ENCODE data around the gene TUT4. TPM values are rescaled to one million over a fixed set of nuclear protein-coding genes. Genes with fewer than 3 reads are reported as not detected.
A peak's percentile ranks its signal among the peaks of the same experiment; 100 is the strongest.

TUT4 gene
- total and polyA plus RNA-seq, 8 donors = 37.5 to 138 (median 116) TPM

DNA sequence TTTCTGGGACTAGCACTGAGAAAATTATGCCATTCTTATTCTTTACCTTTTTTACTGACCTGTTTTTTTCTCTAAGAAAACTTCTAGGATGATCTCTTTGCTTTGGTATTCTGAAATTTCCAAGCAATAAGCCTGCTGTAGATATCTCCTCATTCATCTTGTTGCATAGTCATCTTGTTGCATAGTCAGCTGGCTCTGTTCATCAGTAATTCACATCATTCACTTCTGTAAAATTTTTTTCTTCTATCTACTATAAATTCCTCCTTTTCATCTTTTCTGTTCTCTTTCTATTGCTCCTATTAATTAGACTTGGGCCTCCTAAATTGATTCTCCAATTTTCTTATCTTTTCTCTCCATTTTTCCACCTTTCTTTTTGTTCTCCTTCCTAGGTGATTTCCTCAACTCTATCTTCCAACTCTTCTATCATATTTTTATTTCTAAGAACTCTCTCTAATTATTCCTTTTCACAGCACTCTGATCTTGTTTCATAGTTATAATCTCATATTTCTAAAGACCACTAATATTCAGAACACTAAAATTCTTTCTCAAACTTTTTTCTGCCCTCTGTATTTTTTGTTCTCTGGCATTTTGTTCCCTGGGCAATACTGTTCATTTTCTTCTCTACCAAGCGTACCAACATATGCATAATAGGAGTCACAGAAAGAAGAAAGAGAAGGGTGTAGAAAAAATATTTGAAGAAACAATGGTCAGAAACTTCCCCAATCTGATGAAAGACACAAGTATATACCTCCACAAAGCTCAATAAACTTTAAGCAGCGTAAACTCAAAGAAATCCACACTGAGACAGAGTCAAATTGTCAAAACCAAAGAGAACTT is 17.7 kb downstream of the TUT4 start:
- no peaks in the 10 kb centered on the region for H3K27me3 ChIP-seq
- no peak for ATAC-seq
- DNase-seq = no peak
- H3K4me3 ChIP-seq = no peak overlapping the region
- H3K4me1 ChIP-seq = peaks cover 0 to 33% of the 10 kb centered on the region in 2 donors
- H3K27ac ChIP-seq = no peak overlapping the region
- H3K36me3 ChIP-seq = no peaks in the 10 kb centered on the region
- intact Hi-C loops (cut with DNase I) = no loop called here
- no peaks in the 10 kb centered on the region for H3K9me3 ChIP-seq
- TF ChIP-seq, protein P1, sequence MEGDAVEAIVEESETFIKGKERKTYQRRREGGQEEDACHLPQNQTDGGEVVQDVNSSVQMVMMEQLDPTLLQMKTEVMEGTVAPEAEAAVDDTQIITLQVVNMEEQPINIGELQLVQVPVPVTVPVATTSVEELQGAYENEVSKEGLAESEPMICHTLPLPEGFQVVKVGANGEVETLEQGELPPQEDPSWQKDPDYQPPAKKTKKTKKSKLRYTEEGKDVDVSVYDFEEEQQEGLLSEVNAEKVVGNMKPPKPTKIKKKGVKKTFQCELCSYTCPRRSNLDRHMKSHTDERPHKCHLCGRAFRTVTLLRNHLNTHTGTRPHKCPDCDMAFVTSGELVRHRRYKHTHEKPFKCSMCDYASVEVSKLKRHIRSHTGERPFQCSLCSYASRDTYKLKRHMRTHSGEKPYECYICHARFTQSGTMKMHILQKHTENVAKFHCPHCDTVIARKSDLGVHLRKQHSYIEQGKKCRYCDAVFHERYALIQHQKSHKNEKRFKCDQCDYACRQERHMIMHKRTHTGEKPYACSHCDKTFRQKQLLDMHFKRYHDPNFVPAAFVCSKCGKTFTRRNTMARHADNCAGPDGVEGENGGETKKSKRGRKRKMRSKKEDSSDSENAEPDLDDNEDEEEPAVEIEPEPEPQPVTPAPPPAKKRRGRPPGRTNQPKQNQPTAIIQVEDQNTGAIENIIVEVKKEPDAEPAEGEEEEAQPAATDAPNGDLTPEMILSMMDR (IDR thresholded peaks at IDR 0.05) = no peak

DNA sequence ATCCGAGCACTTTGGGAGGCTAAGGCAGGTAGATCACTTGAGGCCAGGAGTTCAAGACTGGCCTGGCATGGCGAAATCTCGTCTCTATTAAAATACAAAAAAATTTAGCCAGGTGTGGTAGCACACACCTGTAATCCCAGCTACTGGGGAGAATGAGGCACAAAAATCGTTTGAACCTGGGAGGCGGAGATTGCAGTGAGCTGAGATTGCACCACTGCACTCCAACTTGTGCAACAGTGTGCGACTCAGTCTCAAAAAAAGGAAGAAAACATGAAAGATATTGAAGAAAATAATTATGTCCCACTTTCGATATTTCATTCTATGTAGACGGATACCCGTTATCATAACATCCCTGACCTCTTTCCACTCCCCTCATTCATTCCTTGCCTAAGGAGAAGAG is 19.2 kb downstream of the TUT4 start:
- TF ChIP-seq, protein P1 (IDR thresholded peaks at IDR 0.05) = no peak
- intact Hi-C loops (cut with DNase I) = no loop called here
- no peak for DNase-seq
- H3K36me3 ChIP-seq = no peaks in the 10 kb centered on the region
- ATAC-seq = no peak
- no peak overlapping the region for H3K4me3 ChIP-seq
- H3K9me3 ChIP-seq = no peaks in the 10 kb centered on the region
- H3K4me1 ChIP-seq = peaks cover 0 to 33% of the 10 kb centered on the region in 2 donors
- H3K27ac ChIP-seq = no peak overlapping the region
- H3K27me3 ChIP-seq = no peaks in the 10 kb centered on the region

DNA sequence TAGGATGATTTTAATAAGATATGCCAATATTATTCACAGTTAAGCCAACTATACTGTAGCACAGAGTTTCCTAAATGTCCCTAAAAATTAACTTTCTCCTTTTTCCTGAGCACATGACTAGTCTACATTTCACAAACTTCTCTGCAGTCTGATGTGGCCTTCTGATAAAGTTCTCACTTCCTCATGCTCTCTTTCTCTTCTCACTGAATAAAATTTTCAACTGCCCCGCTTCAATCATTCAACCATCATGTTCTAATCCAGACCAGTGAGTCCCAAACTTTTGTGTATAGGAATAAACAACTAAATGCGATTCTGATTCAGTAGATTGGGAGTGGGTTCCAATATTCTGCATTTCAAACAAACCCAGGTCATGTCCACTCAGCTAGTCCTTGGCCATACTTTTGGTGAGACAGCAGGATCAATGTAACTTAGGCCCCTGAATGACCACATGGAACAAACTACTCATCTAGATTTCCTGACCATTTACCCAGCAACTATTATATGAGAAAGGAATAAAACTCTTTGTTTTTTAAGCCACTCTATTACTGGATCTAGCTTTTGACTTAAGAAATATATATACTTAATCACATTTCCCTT is 20.1 kb downstream of the TUT4 start:
- peak overlapping the region in 1 of 2 donors; percentile 23 for H3K27ac ChIP-seq
- H3K36me3 ChIP-seq = peaks cover 0 to 3% of the 10 kb centered on the region in 2 donors
- peaks cover 0 to 33% of the 10 kb centered on the region in 2 donors for H3K4me1 ChIP-seq
- H3K4me3 ChIP-seq = no peak overlapping the region
- DNase-seq (no peak), ATAC-seq (no peak)
- TF ChIP-seq, protein P1 (IDR thresholded peaks at IDR 0.05) = no peak
- intact Hi-C loops (cut with DNase I) = no loop called here
- H3K9me3 ChIP-seq = no peaks in the 10 kb centered on the region
- H3K27me3 ChIP-seq = no peaks in the 10 kb centered on the region

DNA sequence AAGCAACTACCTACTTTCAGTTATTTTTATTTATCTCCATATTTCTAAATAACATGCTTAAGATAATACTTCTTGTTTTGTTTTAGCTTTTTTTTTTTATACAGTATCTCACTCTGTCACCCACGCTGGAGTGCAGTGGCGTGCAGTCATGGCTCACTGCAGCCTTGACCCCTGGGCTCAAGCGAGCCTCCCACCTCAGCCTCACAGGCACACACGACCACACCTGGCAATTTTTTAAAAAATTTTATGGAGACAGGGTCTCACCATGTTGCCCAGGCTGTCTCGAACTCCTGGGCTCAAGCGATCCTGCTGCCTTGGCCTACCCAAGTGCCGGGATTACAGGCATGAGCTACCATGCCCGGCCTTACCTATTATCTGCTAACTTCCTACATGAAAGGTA is 20.6 kb downstream of the TUT4 start:
- H3K9me3 ChIP-seq = no peaks in the 10 kb centered on the region
- H3K4me3 ChIP-seq = no peak overlapping the region
- no peaks in the 10 kb centered on the region for H3K27me3 ChIP-seq
- TF ChIP-seq, protein P1 (IDR thresholded peaks at IDR 0.05) = no peak
- peaks cover 0 to 9% of the 10 kb centered on the region in 2 donors for H3K36me3 ChIP-seq
- H3K4me1 ChIP-seq = peaks cover 0 to 33% of the 10 kb centered on the region in 2 donors
- DNase-seq (no peak), ATAC-seq (no peak)
- H3K27ac ChIP-seq = no peak overlapping the region
- intact Hi-C loops (cut with DNase I) = no loop called here

DNA sequence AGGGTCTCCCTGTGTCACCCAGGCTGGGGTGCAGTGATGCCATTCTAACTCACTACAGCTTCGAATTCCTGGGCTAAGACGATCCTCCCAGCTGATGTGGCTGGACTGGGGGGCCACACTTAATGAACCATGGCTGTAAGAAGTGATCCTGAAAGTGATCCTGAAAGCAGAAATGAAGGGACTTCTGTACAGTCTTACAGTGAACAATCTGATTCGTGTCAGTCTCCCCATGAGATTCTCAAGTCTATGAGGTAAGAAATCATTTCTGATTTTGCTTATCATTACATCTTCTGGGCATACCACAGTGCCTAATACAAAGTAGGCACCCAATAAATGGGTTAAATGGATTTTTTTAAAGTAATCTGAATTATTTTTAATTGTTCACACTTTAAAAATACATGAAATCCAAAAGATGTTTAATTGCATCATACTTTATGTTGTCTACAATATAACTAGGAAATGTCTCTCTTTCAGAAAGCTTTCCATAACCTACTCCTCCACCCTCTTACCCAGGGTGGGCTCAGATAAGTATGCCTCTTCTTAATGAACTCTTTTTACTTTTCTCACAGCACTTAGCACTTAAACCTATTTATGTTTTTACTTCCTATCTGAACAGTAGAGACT is 21.5 kb downstream of the TUT4 start:
- Histone ChIP-seq H3K27ac (no peak overlapping the region), H3K4me3 (no peak overlapping the region), H3K9me3 (no peaks in the 10 kb centered on the region), H3K36me3 (peaks cover 0 to 13% of the 10 kb centered on the region in 2 donors), H3K27me3 (no peaks in the 10 kb centered on the region), H3K4me1 (peaks cover 0 to 33% of the 10 kb centered on the region in 2 donors)
- TF ChIP-seq, protein P1 (IDR thresholded peaks at IDR 0.05) = no peak
- no peak for DNase-seq
- ATAC-seq = no peak
- intact Hi-C loops (cut with DNase I) = no loop called here

Measured in left lung (tissue), 10 donors.